ENCODE results near the gene ANKRD60. TPM values are rescaled to one million over a fixed set of nuclear protein-coding genes. Genes with fewer than 3 reads are reported as not detected.

The ANKRD60 gene
- total and polyA plus RNA-seq, 5 donors from 2014 or later, result not detected

GRCh38 chr20:58218665-58219341 lies 9.7 kb downstream of the ANKRD60 start:
- H3K9me3 Mint-ChIP-seq, result peaks cover 0 to 14% (median 4%) of the 10 kb centered on the region in 7 donors
- H3K27ac Mint-ChIP-seq, result no peak overlapping the region

DNA sequence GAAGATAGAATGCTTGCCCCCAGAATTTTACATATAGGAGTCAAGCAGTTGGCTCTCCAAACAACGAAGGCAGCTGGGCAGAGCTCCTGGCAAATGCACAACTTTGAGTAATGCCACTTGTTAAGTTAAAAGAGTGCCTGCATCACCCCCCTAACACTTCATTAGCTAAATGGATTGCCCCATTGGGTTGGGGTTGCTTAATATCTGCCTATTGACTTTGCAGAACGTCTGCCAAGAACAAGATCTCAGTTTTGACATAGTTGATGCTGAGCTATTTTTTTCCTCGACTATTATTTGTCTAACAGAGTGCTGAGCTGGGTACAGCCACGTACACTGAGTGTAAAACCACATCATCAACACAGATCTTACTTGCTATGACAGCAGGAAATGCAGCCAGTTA lies 12.1 kb downstream of the ANKRD60 start:
- Histone ChIP-seq H3K27me3 (ENCODE audit: control insufficient read depth, insufficient read depth, low read length) (peaks cover 10% of the 10 kb centered on the region), H3K9me3 (ENCODE audit: control insufficient read depth in 2 of 2, low read length in 2 of 2) (peaks cover 0 to 8% of the 10 kb centered on the region in 2 experiments), H3K36me3 (ENCODE audit: control insufficient read depth, insufficient read depth, low read length) (no peaks in the 10 kb centered on the region), H3K4me1 (ENCODE audit: control insufficient read depth, insufficient read depth, low read length, poor library complexity, severe bottlenecking) (no peaks in the 10 kb centered on the region), H3K27ac (ENCODE audit: insufficient read depth, low read length, poor library complexity, severe bottlenecking) (no peak overlapping the region), H3K4me3 (ENCODE audit: low read depth, low read length) (no peak overlapping the region)
- Mint-ChIP-seq H3K36me3 (peaks cover 2% of the 10 kb centered on the region), H3K27ac (no peak overlapping the region), H3K4me1 (peaks cover 0 to 4% (median 1%) of the 10 kb centered on the region in 4 donors), H3K4me3 (no peak overlapping the region), H3K9me3 (peaks cover 0 to 14% (median 4%) of the 10 kb centered on the region in 7 donors), H3K27me3 (peaks cover 19% of the 10 kb centered on the region)
- DNase-seq (no peak), ATAC-seq (ENCODE audit: low read depth in 2 of 2) (no peak)

More at GRCh38 chr20:58218665-58219341, 9.7 kb downstream of the ANKRD60 start:
- Histone ChIP-seq H3K36me3 (ENCODE audit: control insufficient read depth, insufficient read depth, low read length) (no peaks in the 10 kb centered on the region), H3K9me3 (ENCODE audit: control insufficient read depth in 2 of 2, low read length in 2 of 2) (peaks cover 0 to 8% of the 10 kb centered on the region in 2 experiments), H3K27ac (ENCODE audit: insufficient read depth, low read length, poor library complexity, severe bottlenecking) (no peak overlapping the region), H3K4me3 (ENCODE audit: low read depth, low read length) (no peak overlapping the region), H3K4me1 (ENCODE audit: control insufficient read depth, insufficient read depth, low read length, poor library complexity, severe bottlenecking) (no peaks in the 10 kb centered on the region), H3K27me3 (ENCODE audit: control insufficient read depth, insufficient read depth, low read length) (peaks cover 10% of the 10 kb centered on the region)
- Mint-ChIP-seq H3K4me1 (peaks cover 0 to 10% (median 2%) of the 10 kb centered on the region in 4 donors), H3K36me3 (peaks cover 2% of the 10 kb centered on the region), H3K27me3 (peaks cover 19% of the 10 kb centered on the region), H3K4me3 (no peak overlapping the region)
- no peak for DNase-seq
- no peak for ATAC-seq (ENCODE audit: low read depth in 2 of 2)

DNA sequence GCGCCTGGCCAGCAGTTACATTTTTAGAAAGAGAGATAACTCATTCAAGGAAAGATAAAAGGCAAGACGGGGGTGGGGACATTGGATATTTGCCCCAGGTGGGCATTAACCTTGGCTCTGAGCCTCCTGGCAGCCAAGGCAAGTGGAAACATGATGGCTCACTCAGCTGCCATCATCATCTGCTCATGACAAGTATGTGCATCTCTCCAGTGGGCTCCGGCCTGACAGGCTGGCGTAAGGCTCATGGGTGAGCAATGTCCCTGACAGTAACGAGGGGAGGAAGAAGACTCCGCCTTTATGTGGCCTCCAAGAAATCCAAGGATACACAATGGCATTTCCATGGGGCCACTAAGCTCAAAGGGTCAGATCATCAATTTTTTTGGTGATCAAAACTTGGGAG lies 13.3 kb downstream of the ANKRD60 start:
- Mint-ChIP-seq H3K4me3 (no peak overlapping the region), H3K27me3 (peaks cover 25% of the 10 kb centered on the region), H3K9me3 (peaks cover 0 to 14% (median 4%) of the 10 kb centered on the region in 7 donors), H3K4me1 (no peaks in the 10 kb centered on the region), H3K27ac (no peak overlapping the region), H3K36me3 (peaks cover 2% of the 10 kb centered on the region)
- Histone ChIP-seq H3K27ac (ENCODE audit: insufficient read depth, low read length, poor library complexity, severe bottlenecking) (no peak overlapping the region), H3K36me3 (ENCODE audit: control insufficient read depth, insufficient read depth, low read length) (no peaks in the 10 kb centered on the region), H3K27me3 (ENCODE audit: control insufficient read depth, insufficient read depth, low read length) (peaks cover 8% of the 10 kb centered on the region), H3K9me3 (ENCODE audit: control insufficient read depth in 2 of 2, low read length in 2 of 2) (peaks cover 0 to 8% of the 10 kb centered on the region in 2 experiments), H3K4me1 (ENCODE audit: control insufficient read depth, insufficient read depth, low read length, poor library complexity, severe bottlenecking) (no peaks in the 10 kb centered on the region), H3K4me3 (ENCODE audit: low read depth, low read length) (no peak overlapping the region)
- ATAC-seq (ENCODE audit: low read depth in 2 of 2), result no peak
- no peak for DNase-seq

GRCh38 chr20:58214310-58214709 lies 14.1 kb downstream of the ANKRD60 start:
- no peak overlapping the region for H3K27ac ChIP-seq (ENCODE audit: insufficient read depth, low read length, poor library complexity, severe bottlenecking)
- H3K9me3 Mint-ChIP-seq, result peaks cover 0 to 13% (median 3%) of the 10 kb centered on the region in 7 donors
- no peak for ATAC-seq (ENCODE audit: low read depth in 2 of 2)
- no peak for DNase-seq
- H3K4me1 Mint-ChIP-seq, result peaks cover 0 to 3% (median 0%) of the 10 kb centered on the region in 4 donors
- no peak overlapping the region for H3K4me3 Mint-ChIP-seq
- no peak overlapping the region for H3K27ac Mint-ChIP-seq
- H3K4me1 ChIP-seq (ENCODE audit: control insufficient read depth, insufficient read depth, low read length, poor library complexity, severe bottlenecking), result no peaks in the 10 kb centered on the region
- no peaks in the 10 kb centered on the region for H3K36me3 ChIP-seq (ENCODE audit: control insufficient read depth, insufficient read depth, low read length)
- peaks cover 2% of the 10 kb centered on the region for H3K36me3 Mint-ChIP-seq
- no peak overlapping the region for H3K4me3 ChIP-seq (ENCODE audit: low read depth, low read length)
- H3K9me3 ChIP-seq (ENCODE audit: control insufficient read depth in 2 of 2, low read length in 2 of 2), result peaks cover 0 to 5% of the 10 kb centered on the region in 2 experiments
- H3K27me3 ChIP-seq (ENCODE audit: control insufficient read depth, insufficient read depth, low read length), result peaks cover 5% of the 10 kb centered on the region
- H3K27me3 Mint-ChIP-seq, result peaks cover 25% of the 10 kb centered on the region

DNA sequence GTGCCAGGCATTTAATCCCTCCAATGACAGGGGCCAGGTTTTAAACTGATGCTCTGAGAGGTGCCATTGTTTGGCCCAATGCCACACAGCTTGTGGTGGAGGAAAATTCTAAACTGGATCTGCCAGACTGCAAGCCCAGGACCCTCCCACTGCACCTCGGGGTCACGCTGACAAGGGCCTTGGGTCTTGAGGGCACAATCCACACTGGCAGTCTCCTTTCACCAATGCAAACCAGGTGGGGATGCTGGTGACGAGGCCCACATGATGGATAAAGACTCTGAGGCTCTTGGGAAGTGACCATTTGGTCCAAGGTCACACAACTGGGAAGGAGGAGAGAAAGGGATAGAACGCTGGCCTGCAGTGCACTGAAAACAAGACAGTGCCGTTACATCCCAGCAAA lies 14.7 kb downstream of the ANKRD60 start:
- Mint-ChIP-seq H3K4me3 (no peak overlapping the region), H3K36me3 (no peaks in the 10 kb centered on the region), H3K4me1 (peaks cover 0 to 3% (median 0%) of the 10 kb centered on the region in 4 donors), H3K27ac (no peak overlapping the region), H3K27me3 (peaks cover 24% of the 10 kb centered on the region), H3K9me3 (peaks cover 0 to 7% (median 0%) of the 10 kb centered on the region in 7 donors)
- DNase-seq (no peak), ATAC-seq (ENCODE audit: low read depth in 2 of 2) (no peak)
- Histone ChIP-seq H3K4me1 (ENCODE audit: control insufficient read depth, insufficient read depth, low read length, poor library complexity, severe bottlenecking) (no peaks in the 10 kb centered on the region), H3K4me3 (ENCODE audit: low read depth, low read length) (no peak overlapping the region), H3K9me3 (ENCODE audit: control insufficient read depth in 2 of 2, low read length in 2 of 2) (no peaks in the 10 kb centered on the region), H3K27ac (ENCODE audit: insufficient read depth, low read length, poor library complexity, severe bottlenecking) (no peak overlapping the region), H3K36me3 (ENCODE audit: control insufficient read depth, insufficient read depth, low read length) (no peaks in the 10 kb centered on the region), H3K27me3 (ENCODE audit: control insufficient read depth, insufficient read depth, low read length) (no peaks in the 10 kb centered on the region)

DNA sequence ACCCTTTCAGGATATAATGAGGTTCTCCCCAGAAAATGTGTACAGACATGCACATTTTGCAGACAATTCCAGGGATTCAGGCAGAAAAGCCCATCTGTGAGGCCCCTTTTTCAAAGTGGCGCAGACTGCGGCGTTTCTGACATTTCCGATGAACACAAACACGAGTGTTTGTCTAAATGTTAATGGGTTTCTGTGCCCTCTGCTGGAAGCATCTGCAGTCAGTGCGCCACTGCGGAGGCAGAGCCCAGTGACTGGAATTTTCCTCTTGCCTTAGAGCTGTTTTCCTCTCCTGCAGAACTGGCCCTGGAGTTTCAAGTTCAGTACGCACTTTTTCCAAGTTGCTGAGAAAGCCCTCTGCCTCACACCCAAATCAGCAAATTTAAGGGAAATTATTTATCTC lies 15.3 kb downstream of the ANKRD60 start:
- no peak for ATAC-seq (ENCODE audit: low read depth in 2 of 2)
- no peak overlapping the region for H3K4me3 Mint-ChIP-seq
- Histone ChIP-seq H3K4me1 (ENCODE audit: control insufficient read depth, insufficient read depth, low read length, poor library complexity, severe bottlenecking) (no peaks in the 10 kb centered on the region), H3K4me3 (ENCODE audit: low read depth, low read length) (no peak overlapping the region), H3K36me3 (ENCODE audit: control insufficient read depth, insufficient read depth, low read length) (no peaks in the 10 kb centered on the region), H3K27me3 (ENCODE audit: control insufficient read depth, insufficient read depth, low read length) (no peaks in the 10 kb centered on the region), H3K9me3 (ENCODE audit: control insufficient read depth in 2 of 2, low read length in 2 of 2) (no peaks in the 10 kb centered on the region), H3K27ac (ENCODE audit: insufficient read depth, low read length, poor library complexity, severe bottlenecking) (no peak overlapping the region)
- DNase-seq, result no peak
- H3K36me3 Mint-ChIP-seq, result no peaks in the 10 kb centered on the region
- H3K27me3 Mint-ChIP-seq, result peaks cover 18% of the 10 kb centered on the region
- peaks cover 0 to 3% (median 0%) of the 10 kb centered on the region in 4 donors for H3K4me1 Mint-ChIP-seq
- peaks cover 0 to under 1% (median 0%) of the 10 kb centered on the region in 7 donors for H3K9me3 Mint-ChIP-seq
- H3K27ac Mint-ChIP-seq, result no peak overlapping the region

DNA sequence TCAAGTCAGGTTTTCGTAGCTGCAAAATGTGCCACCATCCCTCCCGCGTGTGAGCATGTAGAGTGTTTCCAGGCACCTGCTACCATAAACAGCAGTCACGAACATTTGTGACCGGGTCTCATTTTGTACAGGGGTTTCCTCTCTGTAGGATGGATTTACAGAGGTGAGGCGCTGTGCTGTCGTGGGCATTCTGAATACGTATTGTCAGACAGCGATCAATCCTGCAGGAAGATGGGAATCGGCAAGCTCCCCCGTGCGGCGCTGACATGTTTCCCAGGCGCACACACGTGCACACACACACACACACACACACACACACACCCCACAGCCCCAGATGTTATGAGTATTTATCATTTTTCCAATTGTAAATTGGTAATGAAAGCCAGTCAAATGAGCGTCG lies 15.8 kb downstream of the ANKRD60 start:
- ATAC-seq (ENCODE audit: low read depth in 2 of 2) (no peak), DNase-seq (no peak)
- Histone ChIP-seq H3K4me1 (ENCODE audit: control insufficient read depth, insufficient read depth, low read length, poor library complexity, severe bottlenecking) (no peaks in the 10 kb centered on the region), H3K4me3 (ENCODE audit: low read depth, low read length) (no peak overlapping the region), H3K27me3 (ENCODE audit: control insufficient read depth, insufficient read depth, low read length) (no peaks in the 10 kb centered on the region), H3K9me3 (ENCODE audit: control insufficient read depth in 2 of 2, low read length in 2 of 2) (no peaks in the 10 kb centered on the region), H3K36me3 (ENCODE audit: control insufficient read depth, insufficient read depth, low read length) (no peaks in the 10 kb centered on the region), H3K27ac (ENCODE audit: insufficient read depth, low read length, poor library complexity, severe bottlenecking) (no peak overlapping the region)
- Mint-ChIP-seq H3K36me3 (no peaks in the 10 kb centered on the region), H3K9me3 (no peaks in the 10 kb centered on the region), H3K27me3 (peaks cover 17% of the 10 kb centered on the region), H3K27ac (no peak overlapping the region), H3K4me3 (no peak overlapping the region), H3K4me1 (peaks cover 0 to 3% (median 0%) of the 10 kb centered on the region in 4 donors)

- Histone ChIP-seq H3K4me1 (ENCODE audit: control insufficient read depth, insufficient read depth, low read length, poor library complexity, severe bottlenecking) (no peaks in the 10 kb centered on the region), H3K27ac (ENCODE audit: insufficient read depth, low read length, poor library complexity, severe bottlenecking) (no peak overlapping the region), H3K4me3 (ENCODE audit: low read depth, low read length) (no peak overlapping the region), H3K9me3 (ENCODE audit: control insufficient read depth in 2 of 2, low read length in 2 of 2) (no peaks in the 10 kb centered on the region), H3K36me3 (ENCODE audit: control insufficient read depth, insufficient read depth, low read length) (no peaks in the 10 kb centered on the region), H3K27me3 (ENCODE audit: control insufficient read depth, insufficient read depth, low read length) (no peaks in the 10 kb centered on the region)
- ATAC-seq (ENCODE audit: low read depth in 2 of 2) (no peak), DNase-seq (no peak)
- no peak overlapping the region for H3K27ac Mint-ChIP-seq
- H3K4me3 Mint-ChIP-seq, result no peak overlapping the region
- no peaks in the 10 kb centered on the region for H3K9me3 Mint-ChIP-seq
- peaks cover 0 to 3% (median 0%) of the 10 kb centered on the region in 4 donors for H3K4me1 Mint-ChIP-seq
- no peaks in the 10 kb centered on the region for H3K36me3 Mint-ChIP-seq
- peaks cover 14% of the 10 kb centered on the region for H3K27me3 Mint-ChIP-seq
Observed at GRCh38 chr20:58210398-58210747, 18.1 kb downstream of the ANKRD60 start.
